Peyer's patch (tissue), 4 donors: ENCODE data around the gene OR6C70. TPM values are rescaled to one million over a fixed set of nuclear protein-coding genes. Genes with fewer than 3 reads are reported as not detected.
"Not testable (repeated sequence)": the region's sequence is repeated elsewhere in the genome, so short reads cannot be mapped to it uniquely, and the experiment has no call there.

Source experiments
- DNase-seq, 3 donors: peaks; one replicate each; pipeline ENCODE4 v3.0.0-alpha.2; 2017 to 2019
- H3K27ac ChIP-seq, 4 donors: fragments of 200-600 bp; sonication (generic); one replicate each; pipeline ENCODE4 v1.5.1; 2016 to 2019
- H3K27me3 ChIP-seq, 2 donors: fragments of 200-600 bp; sonication (generic); one replicate each; pipeline ENCODE4 v1.5.1; 2019
- H3K36me3 ChIP-seq, 3 donors: fragments of 200-600 bp; sonication (generic); one replicate each; pipeline ENCODE4 v1.5.1; 2016 to 2019
- H3K4me1 ChIP-seq, 4 donors: fragments of 200-600 bp; sonication (generic); one replicate each; pipeline ENCODE4 v1.5.1; 2016 to 2019
- H3K4me3 ChIP-seq, 4 donors: fragments of 200-600 bp; sonication (generic); 1 replicate in 3 of 4; 2 replicates in 1 of 4; pipeline ENCODE4 v1.5.1; 2016 to 2019; ENCODE audit warnings: mild to moderate bottlenecking in 1 of 4
- H3K9me3 ChIP-seq, 4 donors: fragments of 200-600 bp; sonication (generic); one replicate each; pipeline ENCODE4 v1.5.1; 2016 to 2019; ENCODE audit warnings: mild to moderate bottlenecking in 1 of 4
- CTCF ChIP-seq, 6 experiments: fragments of 450-650 bp in 4 of 6; fragments of 200-600 bp in 2 of 6; sonication (generic) in 1 of 6; IDR thresholded peaks; one replicate each; pipeline ENCODE4 v1.5.1; 2017 to 2019; ENCODE audit warnings: antibody characterized with exemption in 6 of 6, mild to moderate bottlenecking in 3 of 6, moderate library complexity in 1 of 6
- POLR2A ChIP-seq, 2 donors: fragments of 450-650 bp; IDR thresholded peaks; one replicate each; pipeline ENCODE4 v1.5.1; 2017; ENCODE audit warnings: antibody characterized with exemption in 2 of 2, mild to moderate bottlenecking in 2 of 2, moderate library complexity in 2 of 2
- total RNA-seq, 4 donors: library from RNA; depleted of rRNA; stranded (reverse); fragments of >200 nt; gene quantifications; one replicate each; pipeline ENCODE4 v1.1.0, GENCODE V29; 2016

Gene OR6C70
- total RNA-seq, 4 donors from 2014 or later: not detected

GRCh38 chr12:55499231-55499630 lies 29.3 kb upstream of the OR6C70 start:
- H3K27ac ChIP-seq: no peak overlapping the region
- no peaks in the 10 kb centered on the region for H3K4me1 ChIP-seq
- no peaks in the 10 kb centered on the region for H3K9me3 ChIP-seq
- DNase-seq: no peak
- no peak overlapping the region for H3K4me3 ChIP-seq
- H3K27me3 ChIP-seq: no peaks in the 10 kb centered on the region
- no peaks in the 10 kb centered on the region for H3K36me3 ChIP-seq
- TF ChIP-seq CTCF (IDR thresholded peaks at IDR 0.05) (no peak), POLR2A (IDR thresholded peaks at IDR 0.05) (no peak)

GRCh38 chr12:55495490-55495889 lies 25.6 kb upstream of the OR6C70 start:
- H3K27ac ChIP-seq: no peak overlapping the region
- H3K27me3 ChIP-seq: no peaks in the 10 kb centered on the region
- no peak overlapping the region for H3K4me3 ChIP-seq
- H3K36me3 ChIP-seq: no peaks in the 10 kb centered on the region
- no peaks in the 10 kb centered on the region for H3K4me1 ChIP-seq
- H3K9me3 ChIP-seq: no peaks in the 10 kb centered on the region
- no peak for TF ChIP-seq POLR2A (IDR thresholded peaks at IDR 0.05)
- no peak for TF ChIP-seq CTCF (IDR thresholded peaks at IDR 0.05)
- no peak for DNase-seq

- no peaks in the 10 kb centered on the region for H3K4me1 ChIP-seq
- H3K27me3 ChIP-seq: no peaks in the 10 kb centered on the region
- no peak within 1 kb of the TSS for H3K27ac ChIP-seq
- TF ChIP-seq CTCF (IDR thresholded peaks at IDR 0.05): no peak
- no peak for DNase-seq
- H3K36me3 ChIP-seq: no peaks in the 10 kb centered on the region
- no peaks in the 10 kb centered on the region for H3K9me3 ChIP-seq
- no peak within 1 kb of the TSS for H3K4me3 ChIP-seq
These were observed 22.1 kb upstream of the OR6C70 start, which contains the start of gene OR6C68 for GRCh38 chr12:55492078-55492477. Gene OR6C68, plus strand, starts transcription at chr12:55492378. Its CDS starts 0 bp downstream, at chr12:55492378.

GRCh38 chr12:55484284-55484683 lies 14.3 kb upstream of the OR6C70 start:
- H3K27me3 ChIP-seq, H3K4me3 ChIP-seq, DNase-seq, H3K27ac ChIP-seq, H3K36me3 ChIP-seq, H3K4me1 ChIP-seq, H3K9me3 ChIP-seq: not testable (repeated sequence)

- H3K4me1 ChIP-seq, H3K9me3 ChIP-seq, DNase-seq, H3K4me3 ChIP-seq, H3K27me3 ChIP-seq, H3K36me3 ChIP-seq, H3K27ac ChIP-seq: not testable (repeated sequence)
These were observed 9.2 kb upstream of the OR6C70 start for GRCh38 chr12:55479136-55479535.

- Histone ChIP-seq H3K4me1 (no peaks in the 10 kb centered on the region), H3K4me3 (no peak overlapping the region), H3K27ac (no peak overlapping the region), H3K27me3 (no peaks in the 10 kb centered on the region), H3K36me3 (no peaks in the 10 kb centered on the region), H3K9me3 (no peaks in the 10 kb centered on the region)
- TF ChIP-seq POLR2A (IDR thresholded peaks at IDR 0.05) (no peak), CTCF (IDR thresholded peaks at IDR 0.05) (no peak)
- DNase-seq: no peak
These were observed 2.3 kb upstream of the OR6C70 start for GRCh38 chr12:55472264-55472663.

- H3K27ac ChIP-seq: no peak overlapping the region
- no peaks in the 10 kb centered on the region for H3K27me3 ChIP-seq
- DNase-seq: no peak
- H3K9me3 ChIP-seq: no peaks in the 10 kb centered on the region
- no peak for TF ChIP-seq CTCF (IDR thresholded peaks at IDR 0.05)
- no peak for TF ChIP-seq POLR2A (IDR thresholded peaks at IDR 0.05)
- no peaks in the 10 kb centered on the region for H3K4me1 ChIP-seq
- no peak overlapping the region for H3K4me3 ChIP-seq
- no peaks in the 10 kb centered on the region for H3K36me3 ChIP-seq
These were observed 647 bp downstream of the OR6C70 start for GRCh38 chr12:55469291-55469690.
